ENCODE measurements around the gene TBC1D16. TPM values are rescaled to one million over a fixed set of nuclear protein-coding genes. Genes with fewer than 3 reads are reported as not detected.

The TBC1D16 gene
- total and polyA plus RNA-seq, 8 donors = 17.3 to 49.1 (median 31.3) TPM

- peak in 1 of 4 donors; percentile 77 for DNase-seq
- Histone ChIP-seq H3K4me1 (peaks cover 5 to 15% of the 10 kb centered on the region in 2 donors), H3K4me3 (no peak overlapping the region), H3K27ac (no peak overlapping the region), H3K27me3 (no peaks in the 10 kb centered on the region), H3K36me3 (peaks cover 0 to 37% of the 10 kb centered on the region in 2 donors), H3K9me3 (no peaks in the 10 kb centered on the region)
- ATAC-seq = no peak
- TF ChIP-seq CTCF (IDR thresholded peaks at IDR 0.05) = no peak
- intact Hi-C loops (cut with DNase I) = no loop called here
Observed at GRCh38 chr17:80006811-80007752, 28.6 kb downstream of the TBC1D16 start.

- Histone ChIP-seq H3K36me3 (peaks cover 0 to 41% of the 10 kb centered on the region in 2 donors), H3K27ac (no peak overlapping the region)
- intact Hi-C loops (cut with DNase I) = no loop called here
Observed at GRCh38 chr17:80006339-80006720, 29.3 kb downstream of the TBC1D16 start.

GRCh38 chr17:80005360-80006338, 30.0 kb downstream of the TBC1D16 start:
- ATAC-seq (peak; percentile 73), DNase-seq (peak in 2 of 4 donors; percentile 65 to 83)
- peak; percentile 95 to 99 for TF ChIP-seq CTCF (IDR thresholded peaks at IDR 0.05)
- Histone ChIP-seq H3K4me1 (peaks cover 5 to 15% of the 10 kb centered on the region in 2 donors), H3K4me3 (no peak overlapping the region), H3K9me3 (no peaks in the 10 kb centered on the region), H3K36me3 (peaks cover 0 to 41% of the 10 kb centered on the region in 2 donors), H3K27me3 (no peaks in the 10 kb centered on the region), H3K27ac (no peak overlapping the region)
- intact Hi-C loops (cut with DNase I) = no loop called here

More at GRCh38 chr17:80006339-80006720, 29.3 kb downstream of the TBC1D16 start:
- Histone ChIP-seq H3K27me3 (no peaks in the 10 kb centered on the region), H3K4me3 (no peak overlapping the region), H3K4me1 (peaks cover 5 to 15% of the 10 kb centered on the region in 2 donors), H3K9me3 (no peaks in the 10 kb centered on the region)
- TF ChIP-seq CTCF (IDR thresholded peaks at IDR 0.05) = no peak
- ATAC-seq (peak; percentile 2), DNase-seq (peak in 1 of 4 donors; percentile 39)

GRCh38 chr17:80003969-80004368, 31.7 kb downstream of the TBC1D16 start:
- H3K4me3 ChIP-seq = no peak overlapping the region
- no peaks in the 10 kb centered on the region for H3K9me3 ChIP-seq
- peak in 1 of 4 donors; percentile 46 for DNase-seq
- intact Hi-C loops (cut with DNase I) = no loop called here
- ATAC-seq = no peak
- H3K27me3 ChIP-seq = no peaks in the 10 kb centered on the region
- TF ChIP-seq CTCF (IDR thresholded peaks at IDR 0.05) = no peak
- H3K36me3 ChIP-seq = peaks cover 0 to 28% of the 10 kb centered on the region in 2 donors
- H3K4me1 ChIP-seq = peaks cover 5 to 15% of the 10 kb centered on the region in 2 donors
- no peak overlapping the region for H3K27ac ChIP-seq
